ENCODE measurements around the gene CCDC60. TPM values are rescaled to one million over a fixed set of nuclear protein-coding genes. Genes with fewer than 3 reads are reported as not detected.

Gene CCDC60
- polyA plus RNA-seq, 3 donors = not detected

DNA sequence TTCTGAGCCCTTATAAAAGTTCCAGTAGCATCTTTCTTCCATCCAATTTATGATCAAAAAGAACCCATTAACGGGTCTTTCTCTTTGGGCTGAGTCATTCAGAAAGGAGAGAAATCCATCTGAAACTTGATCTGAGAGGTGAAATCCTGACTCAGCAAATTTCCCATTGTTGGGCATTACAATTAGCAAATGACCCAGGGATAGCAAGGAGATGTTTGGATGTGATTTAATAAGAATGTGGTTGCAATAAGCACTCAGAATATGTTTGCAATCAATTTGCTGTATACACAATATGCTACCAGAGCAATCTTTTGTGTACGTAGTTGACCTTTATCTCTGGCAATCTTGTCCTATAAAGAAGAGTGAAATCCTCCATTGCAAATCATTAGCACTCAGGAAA is 122.7 kb downstream of the CCDC60 start:
- intact Hi-C loops (cut with micrococcal nuclease) = no loop called here
- peaks cover 0 to 3% (median 2%) of the 10 kb centered on the region in 7 donors for H3K9me3 Mint-ChIP-seq
- Histone ChIP-seq H3K4me2 (replicated peaks; ENCODE audit: extremely low read depth, low read length, poor library complexity, severe bottlenecking) (no peak overlapping the region), H3K36me3 (replicated peaks in 1 of 2; ENCODE audit: control insufficient read depth in 1 of 2, insufficient read depth in 2 of 2, low read length in 2 of 2) (no peaks in the 10 kb centered on the region), H2AFZ (ENCODE audit: insufficient read depth, low read depth, low read length, poor library complexity, severe bottlenecking) (no peak overlapping the region), H4K20me1 (ENCODE audit: insufficient read depth, low read length) (no peaks in the 10 kb centered on the region), H3K4me1 (ENCODE audit: control insufficient read depth in 1 of 2, insufficient read depth in 2 of 2, low read length in 2 of 2) (no peaks in the 10 kb centered on the region), H3K9me3 (replicated peaks in 1 of 2; ENCODE audit: control insufficient read depth in 1 of 2, insufficient read depth in 1 of 2, low read length in 2 of 2) (peaks cover 0 to 9% of the 10 kb centered on the region in 2 donors), H3K27me3 (ENCODE audit: control insufficient read depth in 2 of 2, insufficient read depth in 2 of 2, low read length in 2 of 2) (no peaks in the 10 kb centered on the region), H3K79me2 (ENCODE audit: insufficient read depth, low read length) (no peaks in the 10 kb centered on the region), H3K9ac (ENCODE audit: insufficient read depth, low read length, poor library complexity, severe bottlenecking) (no peak overlapping the region), H3K27ac (ENCODE audit: low read depth in 1 of 2, low read length in 2 of 2) (no peak overlapping the region), H3K4me3 (replicated peaks in 1 of 3; ENCODE audit: low read depth in 2 of 3, low read length in 3 of 3) (no peak overlapping the region)
- peaks cover 0 to 2% (median 2%) of the 10 kb centered on the region in 3 donors for H3K27me3 Mint-ChIP-seq (ENCODE audit: low read depth in 3 of 3)
- no peak for DNase-seq
- no peaks in the 10 kb centered on the region for H3K36me3 Mint-ChIP-seq
- H3K27ac Mint-ChIP-seq = no peak overlapping the region
- H3K4me3 Mint-ChIP-seq = no peak overlapping the region
- TF ChIP-seq, protein P1, sequence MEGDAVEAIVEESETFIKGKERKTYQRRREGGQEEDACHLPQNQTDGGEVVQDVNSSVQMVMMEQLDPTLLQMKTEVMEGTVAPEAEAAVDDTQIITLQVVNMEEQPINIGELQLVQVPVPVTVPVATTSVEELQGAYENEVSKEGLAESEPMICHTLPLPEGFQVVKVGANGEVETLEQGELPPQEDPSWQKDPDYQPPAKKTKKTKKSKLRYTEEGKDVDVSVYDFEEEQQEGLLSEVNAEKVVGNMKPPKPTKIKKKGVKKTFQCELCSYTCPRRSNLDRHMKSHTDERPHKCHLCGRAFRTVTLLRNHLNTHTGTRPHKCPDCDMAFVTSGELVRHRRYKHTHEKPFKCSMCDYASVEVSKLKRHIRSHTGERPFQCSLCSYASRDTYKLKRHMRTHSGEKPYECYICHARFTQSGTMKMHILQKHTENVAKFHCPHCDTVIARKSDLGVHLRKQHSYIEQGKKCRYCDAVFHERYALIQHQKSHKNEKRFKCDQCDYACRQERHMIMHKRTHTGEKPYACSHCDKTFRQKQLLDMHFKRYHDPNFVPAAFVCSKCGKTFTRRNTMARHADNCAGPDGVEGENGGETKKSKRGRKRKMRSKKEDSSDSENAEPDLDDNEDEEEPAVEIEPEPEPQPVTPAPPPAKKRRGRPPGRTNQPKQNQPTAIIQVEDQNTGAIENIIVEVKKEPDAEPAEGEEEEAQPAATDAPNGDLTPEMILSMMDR (IDR thresholded peaks at IDR 0.05) = no peak
- no CpG with 5 or more reads among the region's 2 CpGs for WGBS (ENCODE audit: insufficient coverage)
- no peaks in the 10 kb centered on the region for H3K4me1 Mint-ChIP-seq

DNA sequence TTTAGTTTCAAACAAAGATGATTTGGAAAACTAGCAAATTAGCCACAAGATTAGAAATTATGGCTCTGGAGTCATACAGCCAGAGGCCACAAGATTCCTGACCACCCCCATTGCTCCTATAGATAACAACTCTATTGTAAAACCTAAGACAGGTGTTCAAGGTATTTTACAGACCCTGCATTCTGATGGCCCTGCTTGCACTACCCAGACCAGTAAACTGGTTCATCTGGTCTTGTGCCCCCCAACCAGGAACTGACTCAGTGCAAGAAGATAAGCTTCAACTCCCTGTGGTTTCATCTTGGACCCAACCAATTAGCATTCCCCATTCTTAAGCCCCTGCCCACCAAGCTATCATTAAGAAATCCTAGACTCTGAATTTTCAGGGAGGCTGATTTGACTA is 125.0 kb downstream of the CCDC60 start:
- Mint-ChIP-seq H3K27ac (no peak overlapping the region), H3K4me3 (no peak overlapping the region), H3K27me3 (ENCODE audit: low read depth in 3 of 3) (peaks cover 0 to 2% (median 1%) of the 10 kb centered on the region in 3 donors), H3K4me1 (no peaks in the 10 kb centered on the region), H3K36me3 (no peaks in the 10 kb centered on the region), H3K9me3 (peaks cover 0 to 6% (median 2%) of the 10 kb centered on the region in 7 donors)
- no peaks in the 10 kb centered on the region for H3K27me3 ChIP-seq (ENCODE audit: control insufficient read depth in 2 of 2, insufficient read depth in 2 of 2, low read length in 2 of 2)
- DNase-seq = no peak
- H3K4me2 ChIP-seq (replicated peaks; ENCODE audit: extremely low read depth, low read length, poor library complexity, severe bottlenecking) = no peak overlapping the region
- H4K20me1 ChIP-seq (ENCODE audit: insufficient read depth, low read length) = no peaks in the 10 kb centered on the region
- no peaks in the 10 kb centered on the region for H3K4me1 ChIP-seq (ENCODE audit: control insufficient read depth in 1 of 2, insufficient read depth in 2 of 2, low read length in 2 of 2)
- H3K36me3 ChIP-seq (replicated peaks in 1 of 2; ENCODE audit: control insufficient read depth in 1 of 2, insufficient read depth in 2 of 2, low read length in 2 of 2) = no peaks in the 10 kb centered on the region
- H3K27ac ChIP-seq (ENCODE audit: low read depth in 1 of 2, low read length in 2 of 2) = no peak overlapping the region
- no peaks in the 10 kb centered on the region for H3K79me2 ChIP-seq (ENCODE audit: insufficient read depth, low read length)
- no peak overlapping the region for H2AFZ ChIP-seq (ENCODE audit: insufficient read depth, low read depth, low read length, poor library complexity, severe bottlenecking)
- H3K9ac ChIP-seq (ENCODE audit: insufficient read depth, low read length, poor library complexity, severe bottlenecking) = no peak overlapping the region
- H3K4me3 ChIP-seq (replicated peaks in 1 of 3; ENCODE audit: low read depth in 2 of 3, low read length in 3 of 3) = no peak overlapping the region
- peaks cover 0 to 9% of the 10 kb centered on the region in 2 donors for H3K9me3 ChIP-seq (replicated peaks in 1 of 2; ENCODE audit: control insufficient read depth in 1 of 2, insufficient read depth in 1 of 2, low read length in 2 of 2)
- TF ChIP-seq, protein P1 (IDR thresholded peaks at IDR 0.05) = no peak
- intact Hi-C loops (cut with micrococcal nuclease) = no loop called here

Measured in CD14-positive monocyte (primary cell).